GM10266 (cell line): ENCODE results near the gene COL23A1.

Source experiments
- DNase-seq: peaks from one replicate; pipeline ENCODE4 v3.0.0; 2012; ENCODE audit errors: extremely low spot score
- CTCF ChIP-seq: IDR thresholded peaks from 2 replicates; pipeline ENCODE4 v1.5.1; 2012; ENCODE audit warnings: mild to moderate bottlenecking, low read depth; ENCODE audit not compliant: control insufficient read depth, insufficient read depth; ENCODE audit errors: missing control alignments

The COL23A1 gene

GRCh38 chr5:178360926-178361235 is 229.3 kb downstream of the COL23A1 start:
- DNase-seq = no peak
- no peak for TF ChIP-seq CTCF

DNA sequence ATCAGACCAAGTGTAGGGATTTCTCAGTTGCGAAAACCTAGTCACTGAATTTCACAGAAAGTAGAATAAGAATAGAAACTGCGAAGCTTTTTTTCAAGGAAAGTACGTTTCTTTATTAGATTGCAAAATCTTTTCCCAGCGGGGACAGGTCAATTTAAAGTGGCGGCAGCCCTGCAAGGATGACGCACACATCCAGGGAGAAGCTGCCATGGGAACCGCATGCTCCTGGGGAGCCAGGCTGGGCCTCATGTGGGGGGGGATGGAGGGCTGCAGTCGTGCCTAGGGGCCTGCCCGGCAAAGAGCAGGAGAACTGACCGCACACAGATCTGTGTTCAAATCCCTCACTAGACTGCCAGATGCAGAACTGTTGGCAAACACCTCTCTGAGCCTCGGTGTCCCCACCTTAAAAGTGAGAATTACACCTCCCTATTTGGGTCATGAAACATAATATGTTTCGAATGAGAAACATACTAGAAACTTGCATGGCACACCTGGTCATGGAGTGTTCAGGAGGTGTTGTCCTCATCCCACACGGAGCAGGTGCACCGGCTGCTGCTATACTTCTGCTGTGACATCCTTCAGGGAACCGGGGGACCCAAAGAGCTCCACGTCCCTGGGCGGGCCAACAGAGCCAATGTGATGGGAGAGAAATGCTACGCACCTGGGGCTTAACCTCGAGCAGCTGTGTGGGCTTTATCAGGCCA is 229.8 kb downstream of the COL23A1 start:
- no peak for DNase-seq
- TF ChIP-seq CTCF = no peak

- no peak for DNase-seq
- no peak for TF ChIP-seq CTCF
Observed at GRCh38 chr5:178359738-178360137, 230.5 kb downstream of the COL23A1 start.

- no peak for TF ChIP-seq CTCF
- DNase-seq = no peak
Observed at GRCh38 chr5:178357678-178358077, 232.5 kb downstream of the COL23A1 start.

DNA sequence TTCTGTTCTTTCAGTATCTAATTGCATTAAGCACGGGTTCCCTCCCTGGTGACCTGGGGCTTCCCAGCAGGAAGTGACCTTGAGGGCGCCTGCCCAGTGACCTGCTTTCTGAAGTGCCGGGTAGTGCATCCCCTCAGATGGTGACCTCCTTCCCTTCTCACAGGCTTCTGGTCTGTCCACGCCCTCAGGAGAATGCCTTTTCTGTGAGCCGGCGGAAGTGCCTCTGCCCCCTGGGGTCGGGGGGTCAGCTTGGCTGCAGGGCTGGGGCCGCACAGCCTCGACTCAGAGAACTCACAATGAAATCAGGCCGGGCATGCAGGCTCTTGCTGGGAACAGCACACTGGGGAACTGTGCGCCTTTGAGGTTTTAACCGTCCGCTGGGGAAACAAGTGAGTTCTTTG is 233.1 kb downstream of the COL23A1 start:
- DNase-seq = peak; percentile 40
- no peak for TF ChIP-seq CTCF

GRCh38 chr5:178356431-178356872 is 233.7 kb downstream of the COL23A1 start:
- TF ChIP-seq CTCF = no peak
- DNase-seq = no peak

- no peak for TF ChIP-seq CTCF
- DNase-seq = no peak
Observed at GRCh38 chr5:178355671-178356070, 234.5 kb downstream of the COL23A1 start.
